Calu3 (cell line): ENCODE data around the gene RBP2. TPM values are rescaled to one million over a fixed set of nuclear protein-coding genes. Genes with fewer than 3 reads are reported as not detected.
"Not testable (repeated sequence)": the region's sequence is repeated elsewhere in the genome, so short reads cannot be mapped to it uniquely, and the experiment has no call there.

Experiments used
- BruUV-seq: library from RNA; stranded (reverse); fragments of 400-500 nt; replicated peaks from 2 replicates; lab custom pipeline; 2021; lab: Mats Ljungman, UMichigan
- CTCF ChIA-PET: fragments of 300-600 bp; sonication (Branson Sonifier 250); formaldehyde crosslinking; loops from one replicate; lab custom pipeline; 2022; ENCODE audit warnings: antibody characterized with exemption; lab: Charles Lee
- DNase-seq: peaks from one replicate; pipeline ENCODE4 v3.0.0; 2022
- H3K27ac Mint-ChIP-seq: one replicate; pipeline ENCODE4 v1.8.0; 2022; ENCODE audit warnings: mixed read lengths; ENCODE audit not compliant: unreplicated experiment
- H3K27me3 Mint-ChIP-seq: one replicate; pipeline ENCODE4 v1.8.0; 2022; ENCODE audit warnings: mixed read lengths; ENCODE audit not compliant: unreplicated experiment
- H3K36me3 Mint-ChIP-seq: one replicate; pipeline ENCODE4 v1.8.0; 2022; ENCODE audit warnings: mild to moderate bottlenecking, moderate library complexity, mixed read lengths; ENCODE audit not compliant: insufficient read depth, unreplicated experiment
- H3K4me1 Mint-ChIP-seq: one replicate; pipeline ENCODE4 v1.8.0; 2022; ENCODE audit warnings: mild to moderate bottlenecking, low read depth, mixed read lengths; ENCODE audit not compliant: unreplicated experiment
- H3K4me3 Mint-ChIP-seq: one replicate; pipeline ENCODE4 v1.8.0; 2022; ENCODE audit warnings: mild to moderate bottlenecking, low read depth, moderate library complexity, mixed read lengths; ENCODE audit not compliant: unreplicated experiment
- H3K9me3 Mint-ChIP-seq: one replicate; pipeline ENCODE4 v1.8.0; 2022; ENCODE audit warnings: low read depth, mixed read lengths; ENCODE audit not compliant: unreplicated experiment
- intact Hi-C: fragments of 100-400 bp; cut with micrococcal nuclease; formaldehyde crosslinking; loops from one replicate; pipeline ENCODE4 v1.10.0; 2022; ENCODE audit not compliant: unreplicated experiment
- total RNA-seq: library from RNA; stranded (reverse); gene quantifications from 2 replicates; pipeline ENCODE4 v1.2.3, GENCODE V29; 2022
- TF ChIP-seq, protein P1 (sequence below): fragments of 200-600 bp; IDR thresholded peaks from one replicate; pipeline ENCODE4 v1.8.0; 2022; ENCODE audit warnings: antibody characterized with exemption; ENCODE audit not compliant: unreplicated experiment

Gene RBP2
- total RNA-seq, 1 experiment from 2014 or later: not detected

DNA sequence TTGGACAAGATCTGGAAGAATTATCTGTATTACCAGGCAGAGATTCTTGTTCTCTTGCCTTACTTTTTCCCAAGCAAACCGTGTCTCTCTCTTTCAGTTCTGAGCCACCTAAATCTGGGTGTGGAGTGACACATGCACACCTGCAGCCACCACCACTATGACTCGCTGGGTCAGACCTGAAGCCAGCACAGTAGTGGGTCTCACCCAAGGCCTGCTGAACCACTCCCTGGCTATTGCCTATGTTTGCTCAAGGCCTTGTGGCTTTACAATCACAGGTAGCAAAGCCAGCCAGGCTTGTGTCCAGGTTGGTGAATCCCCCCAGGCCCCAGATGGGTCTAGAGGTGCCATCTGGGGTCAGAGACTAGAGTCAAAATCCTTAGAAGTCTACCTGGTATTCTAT lies 58.2 kb downstream of the RBP2 start:
- peak; percentile 35 for DNase-seq
- TF ChIP-seq, protein P1, sequence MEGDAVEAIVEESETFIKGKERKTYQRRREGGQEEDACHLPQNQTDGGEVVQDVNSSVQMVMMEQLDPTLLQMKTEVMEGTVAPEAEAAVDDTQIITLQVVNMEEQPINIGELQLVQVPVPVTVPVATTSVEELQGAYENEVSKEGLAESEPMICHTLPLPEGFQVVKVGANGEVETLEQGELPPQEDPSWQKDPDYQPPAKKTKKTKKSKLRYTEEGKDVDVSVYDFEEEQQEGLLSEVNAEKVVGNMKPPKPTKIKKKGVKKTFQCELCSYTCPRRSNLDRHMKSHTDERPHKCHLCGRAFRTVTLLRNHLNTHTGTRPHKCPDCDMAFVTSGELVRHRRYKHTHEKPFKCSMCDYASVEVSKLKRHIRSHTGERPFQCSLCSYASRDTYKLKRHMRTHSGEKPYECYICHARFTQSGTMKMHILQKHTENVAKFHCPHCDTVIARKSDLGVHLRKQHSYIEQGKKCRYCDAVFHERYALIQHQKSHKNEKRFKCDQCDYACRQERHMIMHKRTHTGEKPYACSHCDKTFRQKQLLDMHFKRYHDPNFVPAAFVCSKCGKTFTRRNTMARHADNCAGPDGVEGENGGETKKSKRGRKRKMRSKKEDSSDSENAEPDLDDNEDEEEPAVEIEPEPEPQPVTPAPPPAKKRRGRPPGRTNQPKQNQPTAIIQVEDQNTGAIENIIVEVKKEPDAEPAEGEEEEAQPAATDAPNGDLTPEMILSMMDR: no peak
- CTCF ChIA-PET: no interaction called here
- no peaks in the 10 kb centered on the region for H3K27me3 Mint-ChIP-seq
- no peak overlapping the region for H3K4me3 Mint-ChIP-seq
- H3K27ac Mint-ChIP-seq: no peak overlapping the region
- H3K4me1 Mint-ChIP-seq: peaks cover 12% of the 10 kb centered on the region
- intact Hi-C loops: no loop called here
- BruUV-seq: no TSS peak
- H3K9me3 Mint-ChIP-seq: peaks cover 8% of the 10 kb centered on the region
- no peaks in the 10 kb centered on the region for H3K36me3 Mint-ChIP-seq

DNA sequence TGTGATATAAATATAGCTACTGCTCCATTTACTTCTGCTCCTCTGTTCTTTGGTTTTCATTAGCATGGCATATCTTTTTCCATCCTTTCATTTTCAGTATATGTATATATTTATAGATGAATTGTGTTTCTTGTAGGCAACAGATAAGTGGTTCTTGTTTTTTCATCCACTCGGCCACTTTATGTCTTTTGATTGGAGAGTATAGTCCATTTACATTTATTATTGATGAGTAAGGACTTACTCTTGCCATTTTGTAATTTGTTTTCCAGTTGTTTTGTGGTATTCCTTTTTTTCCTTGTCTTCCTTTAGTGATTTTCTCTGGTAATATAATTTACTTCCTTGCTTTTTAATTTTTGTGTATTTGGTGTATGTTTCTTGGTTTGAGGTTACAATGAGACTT lies 60.0 kb downstream of the RBP2 start:
- Mint-ChIP-seq H3K4me1 (peaks cover 12% of the 10 kb centered on the region), H3K4me3 (no peak overlapping the region), H3K27me3 (no peaks in the 10 kb centered on the region), H3K9me3 (peaks cover 16% of the 10 kb centered on the region), H3K36me3 (no peaks in the 10 kb centered on the region), H3K27ac (no peak overlapping the region)
- TF ChIP-seq, protein P1: no peak
- intact Hi-C loops: no loop called here
- DNase-seq: no peak
- no TSS peak for BruUV-seq
- CTCF ChIA-PET: no interaction called here

DNA sequence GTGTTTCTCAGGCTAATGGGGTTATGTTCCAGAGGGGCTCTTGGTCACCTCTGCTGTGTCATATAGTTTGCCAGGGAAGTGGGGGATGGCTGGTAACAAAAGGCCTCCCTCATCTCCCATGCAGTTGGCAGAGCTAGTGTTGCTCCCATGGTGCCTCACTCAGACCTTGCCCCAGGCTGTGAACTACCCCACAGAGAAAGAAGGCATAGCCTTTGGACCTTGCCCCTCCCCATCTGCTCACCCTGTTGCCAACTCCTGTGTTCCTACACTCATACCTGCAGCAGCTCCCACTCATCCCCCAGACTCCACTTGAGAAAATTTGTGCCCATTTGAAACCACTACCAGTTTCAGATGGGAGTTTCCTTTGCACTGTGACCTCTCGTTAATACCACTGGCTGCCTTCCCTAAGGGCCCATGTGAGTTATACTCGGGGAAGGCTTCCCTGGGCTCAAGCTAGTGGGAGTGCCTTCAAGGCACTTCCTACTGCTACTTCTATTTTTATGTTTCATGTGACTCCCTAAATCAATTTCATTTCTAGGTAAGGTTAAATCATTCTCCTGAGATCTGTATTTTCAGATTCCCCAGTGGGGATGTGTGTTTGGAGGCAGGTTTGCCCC lies 61.6 kb downstream of the RBP2 start:
- CTCF ChIA-PET: no interaction called here
- no peak overlapping the region for H3K4me3 Mint-ChIP-seq
- TF ChIP-seq, protein P1: no peak
- BruUV-seq: no TSS peak
- no peaks in the 10 kb centered on the region for H3K27me3 Mint-ChIP-seq
- intact Hi-C loops: no loop called here
- peaks cover 16% of the 10 kb centered on the region for H3K9me3 Mint-ChIP-seq
- H3K36me3 Mint-ChIP-seq: no peaks in the 10 kb centered on the region
- peaks cover 12% of the 10 kb centered on the region for H3K4me1 Mint-ChIP-seq
- no peak for DNase-seq
- H3K27ac Mint-ChIP-seq: no peak overlapping the region

DNA sequence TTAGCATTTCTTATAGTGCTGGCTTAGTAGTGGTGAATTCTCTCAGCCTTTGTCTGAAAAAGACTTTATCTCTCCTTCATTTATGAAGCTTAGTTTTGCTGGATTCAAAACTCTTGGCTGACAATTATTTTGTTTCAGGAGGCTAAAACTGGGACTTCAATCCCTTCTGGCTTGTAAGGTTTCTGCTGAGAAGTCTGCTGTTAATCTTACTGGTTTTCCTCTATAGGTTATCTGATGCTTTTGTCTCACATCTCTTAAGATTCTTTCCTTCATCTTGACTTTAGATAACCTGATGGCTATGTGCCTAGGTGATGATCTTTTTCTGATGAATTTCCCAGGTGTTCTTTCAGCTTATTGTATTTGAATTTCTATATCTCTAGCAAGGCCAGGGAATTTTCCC lies 63.4 kb downstream of the RBP2 start:
- intact Hi-C loops, H3K4me3 Mint-ChIP-seq, H3K27ac Mint-ChIP-seq, CTCF ChIA-PET, DNase-seq, H3K27me3 Mint-ChIP-seq, BruUV-seq, H3K36me3 Mint-ChIP-seq: not testable (repeated sequence)
- Mint-ChIP-seq H3K9me3 (peaks cover 16% of the 10 kb centered on the region), H3K4me1 (peaks cover 12% of the 10 kb centered on the region)

Other genes starting within 250 kb of the RBP2 start
- gene MRPS22, start 132.5 kb downstream of the RBP2 start, total RNA-seq: 79.5 and 82.4 TPM in 2 replicates
- 219 and 223 TPM in 2 replicates for gene COPB2, start 86.9 kb downstream of the RBP2 start, total RNA-seq
- gene RBP1, start 63.2 kb upstream of the RBP2 start, total RNA-seq: 7.9 and 13.0 TPM in 2 replicates
- gene NMNAT3, start 201.5 kb upstream of the RBP2 start, total RNA-seq: 7.2 and 9.7 TPM in 2 replicates